Dermis blood vessel endothelial cell (primary cell): Measurements from ENCODE around the gene SULT1B1. TPM values are rescaled to one million over a fixed set of nuclear protein-coding genes. Genes with fewer than 3 reads are reported as not detected.
A peak's percentile ranks its signal among the peaks of the same experiment; 100 is the strongest.

Experiments used
- DNase-seq: peaks from one replicate; pipeline ENCODE4 v3.0.0; 2010
- total RNA-seq: library from RNA; depleted of rRNA; stranded (reverse); fragments of >200 nt; gene quantifications from 2 replicates; pipeline ENCODE4 v1.2.3, GENCODE V29; 2014

Gene SULT1B1
- total RNA-seq, 1 donor from 2014 or later = 2.4 TPM

- no peak for DNase-seq
These were observed 12.2 kb downstream of the SULT1B1 start for GRCh38 chr4:69748173-69748572.

GRCh38 chr4:69744157-69744478 lies 16.3 kb downstream of the SULT1B1 start:
- DNase-seq = no peak

GRCh38 chr4:69743476-69744156 lies 16.8 kb downstream of the SULT1B1 start:
- DNase-seq = no peak

- no peak for DNase-seq
These were observed 17.8 kb downstream of the SULT1B1 start for GRCh38 chr4:69742596-69742995.

GRCh38 chr4:69738872-69739271 lies 21.5 kb downstream of the SULT1B1 start:
- no peak for DNase-seq

- no peak for DNase-seq
These were observed 25.3 kb downstream of the SULT1B1 start for GRCh38 chr4:69735119-69735518.

GRCh38 chr4:69731847-69732246 lies 28.6 kb downstream of the SULT1B1 start:
- DNase-seq = no peak

GRCh38 chr4:69731241-69731640 lies 29.2 kb downstream of the SULT1B1 start:
- DNase-seq = no peak

GRCh38 chr4:69730002-69730401 lies 30.4 kb downstream of the SULT1B1 start:
- DNase-seq = no peak

- no peak for DNase-seq
These were observed 32.5 kb downstream of the SULT1B1 start for GRCh38 chr4:69727926-69728325.

- DNase-seq = no peak
These were observed 33.0 kb downstream of the SULT1B1 start for GRCh38 chr4:69727426-69727825.

- no peak for DNase-seq
These were observed 33.4 kb downstream of the SULT1B1 start for GRCh38 chr4:69726971-69727370.

- DNase-seq = peak; percentile 63
These were observed 41.8 kb downstream of the SULT1B1 start for GRCh38 chr4:69718396-69719271.

- DNase-seq = no peak
These were observed 42.6 kb downstream of the SULT1B1 start for GRCh38 chr4:69717778-69718177.

GRCh38 chr4:69716654-69717053 lies 43.8 kb downstream of the SULT1B1 start:
- no peak for DNase-seq

- no peak for DNase-seq
These were observed 46.3 kb downstream of the SULT1B1 start for GRCh38 chr4:69714086-69714485.

GRCh38 chr4:69713593-69713992 lies 46.8 kb downstream of the SULT1B1 start:
- no peak for DNase-seq

GRCh38 chr4:69710580-69710979 lies 49.8 kb downstream of the SULT1B1 start:
- DNase-seq = no peak

GRCh38 chr4:69708211-69708610 lies 52.2 kb downstream of the SULT1B1 start:
- peak; percentile 21 for DNase-seq

- DNase-seq = peak; percentile 20
These were observed 52.6 kb downstream of the SULT1B1 start for GRCh38 chr4:69707807-69708206.

- DNase-seq = no peak
These were observed 58.2 kb downstream of the SULT1B1 start for GRCh38 chr4:69702201-69702600.

- DNase-seq = no peak
These were observed 58.7 kb downstream of the SULT1B1 start for GRCh38 chr4:69701696-69702095.

- no peak for DNase-seq
These were observed 62.7 kb downstream of the SULT1B1 start for GRCh38 chr4:69697536-69698242.

GRCh38 chr4:69689599-69689998 lies 70.8 kb downstream of the SULT1B1 start:
- DNase-seq = peak; percentile 62
